ENCODE data around the gene THSD4.

THSD4 gene

GRCh38 chr15:71335591-71335990 is 220.3 kb downstream of the THSD4 start:
- no peak for TF ChIP-seq EZH2phosphoT487 (IDR thresholded peaks at IDR 0.05; ENCODE audit: low read length)
- TF ChIP-seq, protein P1, sequence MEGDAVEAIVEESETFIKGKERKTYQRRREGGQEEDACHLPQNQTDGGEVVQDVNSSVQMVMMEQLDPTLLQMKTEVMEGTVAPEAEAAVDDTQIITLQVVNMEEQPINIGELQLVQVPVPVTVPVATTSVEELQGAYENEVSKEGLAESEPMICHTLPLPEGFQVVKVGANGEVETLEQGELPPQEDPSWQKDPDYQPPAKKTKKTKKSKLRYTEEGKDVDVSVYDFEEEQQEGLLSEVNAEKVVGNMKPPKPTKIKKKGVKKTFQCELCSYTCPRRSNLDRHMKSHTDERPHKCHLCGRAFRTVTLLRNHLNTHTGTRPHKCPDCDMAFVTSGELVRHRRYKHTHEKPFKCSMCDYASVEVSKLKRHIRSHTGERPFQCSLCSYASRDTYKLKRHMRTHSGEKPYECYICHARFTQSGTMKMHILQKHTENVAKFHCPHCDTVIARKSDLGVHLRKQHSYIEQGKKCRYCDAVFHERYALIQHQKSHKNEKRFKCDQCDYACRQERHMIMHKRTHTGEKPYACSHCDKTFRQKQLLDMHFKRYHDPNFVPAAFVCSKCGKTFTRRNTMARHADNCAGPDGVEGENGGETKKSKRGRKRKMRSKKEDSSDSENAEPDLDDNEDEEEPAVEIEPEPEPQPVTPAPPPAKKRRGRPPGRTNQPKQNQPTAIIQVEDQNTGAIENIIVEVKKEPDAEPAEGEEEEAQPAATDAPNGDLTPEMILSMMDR (IDR thresholded peaks at IDR 0.05; ENCODE audit: low read length) = no peak
- no peak for TF ChIP-seq EZH2 (optimal IDR thresholded peaks at IDR 0.05; ENCODE audit: low read depth, low read length)
- Histone ChIP-seq H3K27ac (ENCODE audit: low read length) (no peak overlapping the region), H4K20me1 (ENCODE audit: insufficient read depth, low read length) (no peaks in the 10 kb centered on the region), H3K4me2 (ENCODE audit: low read depth, low read length) (no peak overlapping the region), H3K4me1 (ENCODE audit: low read length) (0 out of 2 replicates have a peak, but pooled peaks cover 4% of the 10 kb centered on the region), H3F3A (ENCODE audit: insufficient read depth, low read length) (no peaks in the 10 kb centered on the region), H3K9me3 (replicated peaks; ENCODE audit: insufficient read depth, low read length) (no peaks in the 10 kb centered on the region), H3K9me2 (replicated peaks; ENCODE audit: insufficient read depth, low read length) (no peaks in the 10 kb centered on the region), H3K4me3 (ENCODE audit: low read length) (no peak overlapping the region), H3K27me3 (replicated peaks; ENCODE audit: insufficient read depth, low read length) (no peaks in the 10 kb centered on the region), H3K36me3 (replicated peaks; ENCODE audit: insufficient read depth, low read length) (no peaks in the 10 kb centered on the region), H3K79me2 (ENCODE audit: low read length) (no peaks in the 10 kb centered on the region), H2AFZ (ENCODE audit: low read length) (no peak overlapping the region), H3K9ac (ENCODE audit: low read length) (no peak overlapping the region)
- DNase-seq = no peak

DNA sequence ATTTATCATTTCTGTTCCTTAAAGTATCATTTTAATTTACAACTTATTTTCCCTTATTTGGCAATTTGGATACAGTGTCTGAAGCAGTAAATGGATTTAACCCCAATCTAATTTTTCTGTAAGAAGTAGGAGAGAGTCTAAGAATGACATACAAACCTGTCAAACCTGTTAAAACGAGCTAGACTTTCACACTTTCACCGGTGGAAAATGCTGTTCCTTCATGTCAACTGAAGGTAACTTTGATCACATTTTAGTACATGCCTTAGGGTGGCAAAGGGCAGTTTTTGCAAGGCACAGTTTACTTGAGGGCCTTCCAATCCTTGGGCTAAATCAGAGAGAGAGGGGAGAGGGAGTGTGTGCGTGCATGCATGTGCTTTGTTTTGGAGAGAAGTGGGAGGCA is 221.4 kb downstream of the THSD4 start:
- no peaks in the 10 kb centered on the region for H3K79me2 ChIP-seq (ENCODE audit: low read length)
- no peak overlapping the region for H3K4me3 ChIP-seq (ENCODE audit: low read length)
- H3F3A ChIP-seq (ENCODE audit: insufficient read depth, low read length) = no peaks in the 10 kb centered on the region
- no peak for TF ChIP-seq EZH2phosphoT487 (IDR thresholded peaks at IDR 0.05; ENCODE audit: low read length)
- no peak for TF ChIP-seq EZH2 (optimal IDR thresholded peaks at IDR 0.05; ENCODE audit: low read depth, low read length)
- TF ChIP-seq, protein P1 (IDR thresholded peaks at IDR 0.05; ENCODE audit: low read length) = no peak
- no peak overlapping the region for H3K9ac ChIP-seq (ENCODE audit: low read length)
- no peaks in the 10 kb centered on the region for H3K36me3 ChIP-seq (replicated peaks; ENCODE audit: insufficient read depth, low read length)
- no peak for DNase-seq
- no peak overlapping the region for H3K4me2 ChIP-seq (ENCODE audit: low read depth, low read length)
- no peaks in the 10 kb centered on the region for H3K9me2 ChIP-seq (replicated peaks; ENCODE audit: insufficient read depth, low read length)
- H2AFZ ChIP-seq (ENCODE audit: low read length) = no peak overlapping the region
- no peaks in the 10 kb centered on the region for H3K9me3 ChIP-seq (replicated peaks; ENCODE audit: insufficient read depth, low read length)
- H3K27ac ChIP-seq (ENCODE audit: low read length) = no peak overlapping the region
- 0 out of 2 replicates have a peak, but pooled peaks cover 4% of the 10 kb centered on the region for H3K4me1 ChIP-seq (ENCODE audit: low read length)
- no peaks in the 10 kb centered on the region for H4K20me1 ChIP-seq (ENCODE audit: insufficient read depth, low read length)
- no peaks in the 10 kb centered on the region for H3K27me3 ChIP-seq (replicated peaks; ENCODE audit: insufficient read depth, low read length)

DNA sequence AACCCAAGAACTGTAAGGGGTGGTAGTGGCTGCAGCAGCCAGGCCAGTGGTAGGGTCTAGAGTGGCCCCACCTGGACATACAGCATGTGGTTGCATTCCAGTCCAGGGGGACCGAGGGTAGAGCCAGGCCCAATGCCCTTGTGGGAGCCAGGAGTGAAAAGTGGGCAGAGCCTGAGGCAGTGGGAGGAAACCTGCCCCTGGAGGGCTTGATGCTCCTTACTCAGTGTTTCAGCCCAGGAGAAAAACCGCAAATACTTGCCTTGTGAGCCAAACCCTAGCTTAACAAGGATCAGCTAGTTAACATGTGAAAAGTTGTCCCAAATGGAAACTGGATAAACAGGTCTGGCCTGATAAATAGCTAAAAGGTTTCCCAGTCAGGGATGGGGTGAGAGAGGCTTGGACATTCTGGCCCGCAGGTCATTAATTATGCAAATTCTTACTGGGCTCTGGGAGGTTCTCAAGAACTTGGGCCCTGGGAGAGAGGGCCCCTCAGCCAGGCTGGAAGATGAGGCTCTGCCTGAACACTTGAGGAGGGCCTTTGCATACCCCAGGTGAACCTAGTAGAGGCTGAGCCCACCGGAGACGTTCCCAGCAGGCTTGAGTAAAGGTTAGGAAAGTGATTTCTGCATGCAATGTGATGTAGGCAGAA is 222.1 kb downstream of the THSD4 start:
- Histone ChIP-seq H2AFZ (ENCODE audit: low read length) (no peak overlapping the region), H4K20me1 (ENCODE audit: insufficient read depth, low read length) (no peaks in the 10 kb centered on the region), H3K27me3 (replicated peaks; ENCODE audit: insufficient read depth, low read length) (no peaks in the 10 kb centered on the region), H3K4me3 (ENCODE audit: low read length) (no peak overlapping the region), H3K9me3 (replicated peaks; ENCODE audit: insufficient read depth, low read length) (no peaks in the 10 kb centered on the region), H3K9me2 (replicated peaks; ENCODE audit: insufficient read depth, low read length) (no peaks in the 10 kb centered on the region), H3K9ac (ENCODE audit: low read length) (no peak overlapping the region), H3F3A (ENCODE audit: insufficient read depth, low read length) (no peaks in the 10 kb centered on the region), H3K27ac (ENCODE audit: low read length) (no peak overlapping the region), H3K4me2 (ENCODE audit: low read depth, low read length) (no peak overlapping the region), H3K36me3 (replicated peaks; ENCODE audit: insufficient read depth, low read length) (no peaks in the 10 kb centered on the region), H3K4me1 (ENCODE audit: low read length) (0 out of 2 replicates have a peak, but pooled peaks cover 4% of the 10 kb centered on the region), H3K79me2 (ENCODE audit: low read length) (no peaks in the 10 kb centered on the region)
- TF ChIP-seq EZH2 (optimal IDR thresholded peaks at IDR 0.05; ENCODE audit: low read depth, low read length) (no peak), EZH2phosphoT487 (IDR thresholded peaks at IDR 0.05; ENCODE audit: low read length) (no peak)
- TF ChIP-seq, protein P1 (IDR thresholded peaks at IDR 0.05; ENCODE audit: low read length) = no peak
- no peak for DNase-seq

All from MM.1S (cell line).